H9 (cell line): ENCODE data around the gene ZNF212. TPM values are rescaled to one million over a fixed set of nuclear protein-coding genes. Genes with fewer than 3 reads are reported as not detected.

Experiments used
- DNase-seq: peaks from one replicate; pipeline ENCODE4 v3.0.0-alpha.2; 2017
- H2AFZ ChIP-seq: one replicate; pipeline ENCODE4 v1.6.1; 2013; ENCODE audit warnings: mild to moderate bottlenecking, low read length, control low read depth, moderate library complexity
- H2AK5ac ChIP-seq: 2 replicates; pipeline ENCODE4 v1.6.1; 2013; ENCODE audit warnings: low read length, control low read depth, mixed read lengths; ENCODE audit not compliant: insufficient read length
- H2BK120ac ChIP-seq: one replicate; pipeline ENCODE4 v1.6.1; 2013; ENCODE audit warnings: low read depth, mild to moderate bottlenecking, low read length, control low read depth, inconsistent platforms; ENCODE audit not compliant: poor library complexity, severe bottlenecking
- H2BK12ac ChIP-seq: 2 replicates; pipeline ENCODE4 v1.6.1; 2013; ENCODE audit warnings: low read length, control low read depth, mixed read lengths, low read depth; ENCODE audit not compliant: insufficient read length
- H2BK15ac ChIP-seq: 2 replicates; pipeline ENCODE4 v1.6.1; 2013; ENCODE audit warnings: low read depth, low read length, control low read depth
- H2BK20ac ChIP-seq: one replicate; pipeline ENCODE4 v1.6.1; 2013; ENCODE audit warnings: low read depth, mild to moderate bottlenecking, low read length, control low read depth, inconsistent platforms; ENCODE audit not compliant: poor library complexity, severe bottlenecking
- H2BK5ac ChIP-seq: 2 replicates; pipeline ENCODE4 v1.6.1; 2013; ENCODE audit warnings: low read length, control low read depth, mixed read lengths; ENCODE audit not compliant: insufficient read length
- H3K14ac ChIP-seq: 2 replicates; pipeline ENCODE4 v1.6.1; 2013; ENCODE audit warnings: low read length, control low read depth; ENCODE audit not compliant: insufficient read depth
- H3K18ac ChIP-seq: 2 replicates; pipeline ENCODE4 v1.6.1; 2013; ENCODE audit warnings: low read depth, mild to moderate bottlenecking, mixed read lengths, low read length, control low read depth; ENCODE audit not compliant: insufficient read length
- H3K23ac ChIP-seq: 2 replicates; pipeline ENCODE4 v1.6.1; 2013; ENCODE audit warnings: low read length, control low read depth, mixed read lengths, low read depth; ENCODE audit not compliant: insufficient read length
- H3K23me2 ChIP-seq: 2 replicates; pipeline ENCODE4 v1.6.1; 2013; ENCODE audit warnings: low read depth, mild to moderate bottlenecking, mixed read lengths, low read length, control low read depth; ENCODE audit not compliant: insufficient read length, poor library complexity, severe bottlenecking
- H3K27ac ChIP-seq: 2 replicates; pipeline ENCODE4 v1.5.1; 2013; ENCODE audit warnings: low read length, control low read depth, mixed read lengths, low read depth; ENCODE audit not compliant: insufficient read length
- H3K27me3 ChIP-seq: 2 replicates; pipeline ENCODE4 v1.6.1; 2013; ENCODE audit warnings: low read length, control low read depth, inconsistent platforms; ENCODE audit not compliant: insufficient read depth
- H3K4ac ChIP-seq: 2 replicates; pipeline ENCODE4 v1.6.1; 2013; ENCODE audit warnings: low read depth, mild to moderate bottlenecking, control low read depth, inconsistent platforms, low read length, moderate library complexity
- H3K4me1 ChIP-seq: 2 replicates; pipeline ENCODE4 v1.6.1; 2013; ENCODE audit warnings: low read length, control low read depth, inconsistent platforms; ENCODE audit not compliant: insufficient read depth
- H3K4me2 ChIP-seq: 2 replicates; pipeline ENCODE4 v1.6.1; 2013; ENCODE audit warnings: low read length, control low read depth, mixed read lengths; ENCODE audit not compliant: insufficient read length, insufficient read depth
- H3K56ac ChIP-seq: 2 replicates; pipeline ENCODE4 v1.6.1; 2013; ENCODE audit warnings: low read depth, mild to moderate bottlenecking, mixed read lengths, low read length, control low read depth; ENCODE audit not compliant: insufficient read length
- H3K79me1 ChIP-seq: 2 replicates; pipeline ENCODE4 v1.6.1; 2013; ENCODE audit warnings: low read depth, mild to moderate bottlenecking, moderate library complexity, low read length, control low read depth, inconsistent platforms; ENCODE audit not compliant: insufficient read depth, poor library complexity, severe bottlenecking
- H3K79me2 ChIP-seq: 2 replicates; pipeline ENCODE4 v1.6.1; 2013; ENCODE audit warnings: low read length, control low read depth, inconsistent platforms; ENCODE audit not compliant: insufficient read depth
- H3K9ac ChIP-seq: 2 replicates; pipeline ENCODE4 v1.6.1; 2013; ENCODE audit warnings: low read length, control low read depth, mixed read lengths; ENCODE audit not compliant: insufficient read length; ENCODE audit errors: extremely low read depth
- H3K9me3 ChIP-seq: one replicate; pipeline ENCODE4 v1.6.1; 2013; ENCODE audit warnings: low read depth, low read length, inconsistent platforms; ENCODE audit not compliant: control insufficient read depth
- H3T11ph ChIP-seq: one replicate; pipeline ENCODE4 v1.6.1; 2013; ENCODE audit warnings: mild to moderate bottlenecking, low read length, control low read depth, inconsistent platforms
- H4K20me1 ChIP-seq: one replicate; pipeline ENCODE4 v1.6.1; 2013; ENCODE audit not compliant: control insufficient read depth, insufficient read length, insufficient read depth
- H4K5ac ChIP-seq: 2 replicates; pipeline ENCODE4 v1.6.1; 2013; ENCODE audit warnings: low read depth, mild to moderate bottlenecking, mixed read lengths, low read length, control low read depth; ENCODE audit not compliant: insufficient read length
- H4K8ac ChIP-seq: replicated peaks from 2 replicates; pipeline ENCODE4 v1.6.1; 2013; ENCODE audit warnings: low read length, control low read depth, mixed read lengths, low read depth; ENCODE audit not compliant: insufficient read length
- H4K91ac ChIP-seq: 2 replicates; pipeline ENCODE4 v1.6.1; 2013; ENCODE audit warnings: low read depth, mild to moderate bottlenecking, moderate library complexity, mixed read lengths, low read length, control low read depth; ENCODE audit not compliant: insufficient read length
- H3K27ac Mint-ChIP-seq, 3 experiments: 2 replicates in 2 of 3; 3 replicates in 1 of 3; pipeline ENCODE4 v1.8.0; 2020 to 2021; ENCODE audit warnings: mixed read lengths in 3 of 3, mild to moderate bottlenecking in 1 of 3, moderate library complexity in 1 of 3
- H3K27me3 Mint-ChIP-seq: 2 replicates; pipeline ENCODE4 v1.8.0; 2021; ENCODE audit warnings: low read depth, mild to moderate bottlenecking, moderate library complexity, mixed read lengths
- H3K36me3 Mint-ChIP-seq, 3 experiments: 2 replicates in 2 of 3; 3 replicates in 1 of 3; pipeline ENCODE4 v1.8.0; 2020 to 2021; ENCODE audit warnings: low read depth in 3 of 3, mixed read lengths in 3 of 3; ENCODE audit not compliant: insufficient read depth in 1 of 3
- H3K4me1 Mint-ChIP-seq, 2 experiments: 2 replicates each; pipeline ENCODE4 v1.8.0; 2020; ENCODE audit warnings: mixed read lengths in 2 of 2
- H3K4me3 Mint-ChIP-seq, 2 experiments: 2 replicates in 1 of 2; 3 replicates in 1 of 2; pipeline ENCODE4 v1.8.0; 2020 to 2021; ENCODE audit warnings: mild to moderate bottlenecking in 2 of 2, mixed read lengths in 2 of 2, moderate library complexity in 1 of 2
- H3K9me3 Mint-ChIP-seq, 2 experiments: 2 replicates in 1 of 2; 3 replicates in 1 of 2; pipeline ENCODE4 v1.8.0; 2020; ENCODE audit warnings: mild to moderate bottlenecking in 2 of 2, mixed read lengths in 2 of 2, moderate library complexity in 1 of 2
- WGBS: extraction: QIAGEN DNeasy Blood & Tissue Kit; methylation state at CpG from one replicate; pipeline ENCODE4 v1.1.7; 2013; ENCODE audit warnings: missing lambda C conversion rate, low lambda C conversion rate, mixed read lengths; ENCODE audit not compliant: insufficient read length; ENCODE audit errors: extremely low coverage; 5-methylcytosine and 5-hydroxymethylcytosine counted together
- total RNA-seq: library from RNA; stranded (reverse); gene quantifications from 2 replicates; pipeline ENCODE4 v1.2.1, GENCODE V29; 2021
- TF ChIP-seq, protein P1 (sequence below): fragments of 200-600 bp; sonication (generic); conservative IDR thresholded peaks from 3 replicates; pipeline ENCODE4 v1.8.0; 2021; ENCODE audit warnings: antibody characterized with exemption, mild to moderate bottlenecking

Gene ZNF212
- total RNA-seq, 1 experiment from 2014 or later, result 21.1 TPM

DNA sequence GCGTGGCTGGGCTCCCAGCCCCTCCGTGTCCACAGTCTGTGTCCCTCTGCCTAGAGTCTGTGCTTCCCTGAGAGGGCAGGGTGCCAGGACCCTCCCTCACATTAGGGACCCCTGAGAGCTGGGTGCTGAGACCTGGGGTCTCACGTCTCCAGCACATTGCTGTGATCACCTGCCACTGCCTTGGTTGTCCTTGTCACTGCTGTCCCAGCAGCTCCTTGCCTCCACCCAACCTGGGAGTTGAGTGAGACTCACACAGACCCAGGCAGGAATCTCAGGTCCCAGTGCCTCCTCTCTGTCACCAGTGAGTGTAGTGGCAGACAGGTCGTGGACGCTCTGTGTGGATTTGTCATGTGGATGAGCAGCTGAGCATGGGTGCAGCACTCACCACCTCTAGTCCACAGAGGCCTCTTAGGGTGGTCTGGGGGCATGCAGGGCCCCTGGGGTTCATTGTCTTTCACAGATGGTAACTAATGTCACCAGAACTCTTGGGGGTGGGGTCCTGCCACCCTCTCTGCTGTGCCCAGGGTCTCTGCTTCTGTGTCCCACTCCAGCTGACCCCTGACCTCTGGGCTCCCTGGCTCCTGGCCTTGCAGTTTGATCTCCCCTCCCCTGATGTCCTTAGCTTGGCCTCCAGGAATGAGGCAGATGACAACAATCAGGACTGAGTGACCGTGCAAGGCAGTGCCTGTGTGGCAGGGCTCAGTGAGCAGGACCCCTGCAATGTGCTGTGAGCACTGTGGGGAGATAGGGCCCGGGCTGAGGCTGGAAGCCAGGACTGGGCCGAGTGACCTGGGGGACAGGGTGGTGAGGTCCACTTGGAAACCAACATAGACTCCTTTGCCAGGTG, 41.4 kb downstream of the ZNF212 start:
- peaks cover 13% of the 10 kb centered on the region for H3K27me3 Mint-ChIP-seq
- Histone ChIP-seq H3K18ac (no peak overlapping the region), H4K8ac (no peak overlapping the region), H4K91ac (no peak overlapping the region), H3K4ac (no peak overlapping the region), H2BK120ac (no peak overlapping the region), H3K4me1 (no peaks in the 10 kb centered on the region; the same call in 1 of the 2 replicates), H3K23me2 (peaks cover 10% of the 10 kb centered on the region), H2AK5ac (no peak overlapping the region), H3K9ac (no peak overlapping the region), H3T11ph (no peak overlapping the region), H3K9me3 (no peaks in the 10 kb centered on the region), H3K23ac (no peak overlapping the region), H3K27me3 (no peaks in the 10 kb centered on the region), H2BK20ac (no peak overlapping the region), H4K5ac (no peak overlapping the region), H2BK15ac (no peak overlapping the region), H3K4me2 (no peak overlapping the region), H3K79me2 (no peaks in the 10 kb centered on the region), H2BK12ac (no peak overlapping the region), H4K20me1 (no peaks in the 10 kb centered on the region), H2BK5ac (no peak overlapping the region), H3K79me1 (no peaks in the 10 kb centered on the region), H3K56ac (no peak overlapping the region), H2AFZ (no peak overlapping the region), H3K14ac (no peak overlapping the region), H3K27ac (no peak overlapping the region)
- H3K4me1 Mint-ChIP-seq, result peaks cover 10 to 14% of the 10 kb centered on the region in 2 experiments
- no peak for DNase-seq
- no peak overlapping the region for H3K4me3 Mint-ChIP-seq
- TF ChIP-seq, protein P1, sequence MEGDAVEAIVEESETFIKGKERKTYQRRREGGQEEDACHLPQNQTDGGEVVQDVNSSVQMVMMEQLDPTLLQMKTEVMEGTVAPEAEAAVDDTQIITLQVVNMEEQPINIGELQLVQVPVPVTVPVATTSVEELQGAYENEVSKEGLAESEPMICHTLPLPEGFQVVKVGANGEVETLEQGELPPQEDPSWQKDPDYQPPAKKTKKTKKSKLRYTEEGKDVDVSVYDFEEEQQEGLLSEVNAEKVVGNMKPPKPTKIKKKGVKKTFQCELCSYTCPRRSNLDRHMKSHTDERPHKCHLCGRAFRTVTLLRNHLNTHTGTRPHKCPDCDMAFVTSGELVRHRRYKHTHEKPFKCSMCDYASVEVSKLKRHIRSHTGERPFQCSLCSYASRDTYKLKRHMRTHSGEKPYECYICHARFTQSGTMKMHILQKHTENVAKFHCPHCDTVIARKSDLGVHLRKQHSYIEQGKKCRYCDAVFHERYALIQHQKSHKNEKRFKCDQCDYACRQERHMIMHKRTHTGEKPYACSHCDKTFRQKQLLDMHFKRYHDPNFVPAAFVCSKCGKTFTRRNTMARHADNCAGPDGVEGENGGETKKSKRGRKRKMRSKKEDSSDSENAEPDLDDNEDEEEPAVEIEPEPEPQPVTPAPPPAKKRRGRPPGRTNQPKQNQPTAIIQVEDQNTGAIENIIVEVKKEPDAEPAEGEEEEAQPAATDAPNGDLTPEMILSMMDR, result no peak
- H3K36me3 Mint-ChIP-seq, result peaks cover 24 to 44% (median 44%) of the 10 kb centered on the region in 3 experiments; a peak in 6 of 7 replicates
- no CpG with 5 or more reads among the region's 8 CpGs for WGBS
- H3K27ac Mint-ChIP-seq, result no peak overlapping the region; a peak in 1 of 7 replicates
- H3K9me3 Mint-ChIP-seq, result no peaks in the 10 kb centered on the region; a peak in 1 of 5 replicates
